ENCODE data around the gene TOP2B.

GRCh38 chr3:25657293-25657692 lies 7.4 kb downstream of the TOP2B start:
- TF ChIP-seq, protein P1, sequence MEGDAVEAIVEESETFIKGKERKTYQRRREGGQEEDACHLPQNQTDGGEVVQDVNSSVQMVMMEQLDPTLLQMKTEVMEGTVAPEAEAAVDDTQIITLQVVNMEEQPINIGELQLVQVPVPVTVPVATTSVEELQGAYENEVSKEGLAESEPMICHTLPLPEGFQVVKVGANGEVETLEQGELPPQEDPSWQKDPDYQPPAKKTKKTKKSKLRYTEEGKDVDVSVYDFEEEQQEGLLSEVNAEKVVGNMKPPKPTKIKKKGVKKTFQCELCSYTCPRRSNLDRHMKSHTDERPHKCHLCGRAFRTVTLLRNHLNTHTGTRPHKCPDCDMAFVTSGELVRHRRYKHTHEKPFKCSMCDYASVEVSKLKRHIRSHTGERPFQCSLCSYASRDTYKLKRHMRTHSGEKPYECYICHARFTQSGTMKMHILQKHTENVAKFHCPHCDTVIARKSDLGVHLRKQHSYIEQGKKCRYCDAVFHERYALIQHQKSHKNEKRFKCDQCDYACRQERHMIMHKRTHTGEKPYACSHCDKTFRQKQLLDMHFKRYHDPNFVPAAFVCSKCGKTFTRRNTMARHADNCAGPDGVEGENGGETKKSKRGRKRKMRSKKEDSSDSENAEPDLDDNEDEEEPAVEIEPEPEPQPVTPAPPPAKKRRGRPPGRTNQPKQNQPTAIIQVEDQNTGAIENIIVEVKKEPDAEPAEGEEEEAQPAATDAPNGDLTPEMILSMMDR (IDR thresholded peaks at IDR 0.05) = no peak
- TF ChIP-seq POLR2A (IDR thresholded peaks at IDR 0.05) = no peak
